Stomach (tissue), 9 donors: ENCODE data around the gene PYGM. TPM values are rescaled to one million over a fixed set of nuclear protein-coding genes. Genes with fewer than 3 reads are reported as not detected.
A peak's percentile ranks its signal among the peaks of the same experiment; 100 is the strongest.

ENCODE experiments used
- DNase-seq, 2 donors: peaks; one replicate each; pipeline versions ENCODE4 v3.0.0 to v3.0.0-alpha.2; 2013 to 2019
- H3K27ac ChIP-seq, 5 donors: fragments of 200-600 bp in 4 of 5; sonication (generic) in 4 of 5; one replicate each; pipeline ENCODE4 v1.5.1; 2013 to 2019; ENCODE audit warnings: mild to moderate bottlenecking in 1 of 5, moderate library complexity in 1 of 5
- H3K27me3 ChIP-seq, 3 donors: fragments of 200-600 bp; sonication (generic); one replicate each; pipeline ENCODE4 v1.5.1; 2017 to 2019; ENCODE audit warnings: mixed run types in 1 of 3
- H3K36me3 ChIP-seq, 4 donors: fragments of 200-600 bp; sonication (generic); 1 replicate in 3 of 4; 2 replicates in 1 of 4; pipeline ENCODE4 v1.5.1; 2016 to 2019
- H3K4me1 ChIP-seq, 4 donors: fragments of 200-600 bp; sonication (generic); one replicate each; pipeline ENCODE4 v1.5.1; 2016 to 2019
- H3K4me3 ChIP-seq, 4 donors: fragments of 200-600 bp; sonication (generic) in 3 of 4; one replicate each; pipeline ENCODE4 v1.5.1; 2016 to 2019; ENCODE audit warnings: mild to moderate bottlenecking in 1 of 4
- H3K9me3 ChIP-seq, 4 donors: fragments of 200-600 bp; sonication (generic); one replicate each; pipeline ENCODE4 v1.5.1; 2016 to 2019
- EP300 ChIP-seq: sonication (generic); formaldehyde crosslinking; IDR thresholded peaks from one replicate; pipeline ENCODE4 v1.6.1; 2017; ENCODE audit warnings: antibody characterized with exemption
- POLR2A ChIP-seq, 4 donors: fragments of 450-650 bp; IDR thresholded peaks; one replicate each; pipeline ENCODE4 v1.6.1; 2016; ENCODE audit warnings: antibody characterized with exemption in 4 of 4, control low read depth in 2 of 4, mild to moderate bottlenecking in 1 of 4, moderate library complexity in 1 of 4
- POLR2AphosphoS5 ChIP-seq, 3 donors: sonication (generic); formaldehyde crosslinking; IDR thresholded peaks; one replicate each; pipeline ENCODE4 v1.6.1; 2016; ENCODE audit warnings: antibody characterized with exemption in 3 of 3
- WGBS, 5 donors: extraction: QIAGEN DNeasy Blood & Tissue Kit in 3 of 5; methylation state at CpG; one replicate each; pipeline versions ENCODE4 v1.1.5 to v1.1.7; 2013 to 2018; 5-methylcytosine and 5-hydroxymethylcytosine counted together
- intact Hi-C: fragments of 100-400 bp; cut with DNase I; formaldehyde crosslinking; loops from one replicate; pipeline ENCODE4 v1.15.1; 2023; ENCODE audit warnings: low total_unique reads
- polyA plus RNA-seq, 3 donors: library from polyadenylated mRNA; stranded (reverse); fragments of 200-250 nt; gene quantifications; one replicate each; pipeline ENCODE4 v1.2.3, GENCODE V29; 2013
- total RNA-seq, 5 donors: library from RNA; depleted of rRNA; stranded (reverse); fragments of >200 nt; gene quantifications; one replicate each; pipeline versions ENCODE4 v1.1.0 to v1.2.3, GENCODE V29; 2014 to 2016
- TF ChIP-seq, protein P1 (sequence below), 7 experiments: fragments of 450-650 bp in 4 of 7; fragments of 200-600 bp in 3 of 7; sonication (generic) in 3 of 7; IDR thresholded peaks; one replicate each; pipeline ENCODE4 v1.5.1; 2016 to 2019; ENCODE audit warnings: antibody characterized with exemption in 7 of 7, control low read depth in 2 of 7, mild to moderate bottlenecking in 1 of 7
- donor health status: healthy with polysubstance abuse.
- donor health status: Bipolar disorder and iron deficiency.
- donor health status: healthy.

PYGM gene
- total and polyA plus RNA-seq, 8 donors, result 0.37 to 3.5 (median 1.8) TPM; not detected in 1

DNA sequence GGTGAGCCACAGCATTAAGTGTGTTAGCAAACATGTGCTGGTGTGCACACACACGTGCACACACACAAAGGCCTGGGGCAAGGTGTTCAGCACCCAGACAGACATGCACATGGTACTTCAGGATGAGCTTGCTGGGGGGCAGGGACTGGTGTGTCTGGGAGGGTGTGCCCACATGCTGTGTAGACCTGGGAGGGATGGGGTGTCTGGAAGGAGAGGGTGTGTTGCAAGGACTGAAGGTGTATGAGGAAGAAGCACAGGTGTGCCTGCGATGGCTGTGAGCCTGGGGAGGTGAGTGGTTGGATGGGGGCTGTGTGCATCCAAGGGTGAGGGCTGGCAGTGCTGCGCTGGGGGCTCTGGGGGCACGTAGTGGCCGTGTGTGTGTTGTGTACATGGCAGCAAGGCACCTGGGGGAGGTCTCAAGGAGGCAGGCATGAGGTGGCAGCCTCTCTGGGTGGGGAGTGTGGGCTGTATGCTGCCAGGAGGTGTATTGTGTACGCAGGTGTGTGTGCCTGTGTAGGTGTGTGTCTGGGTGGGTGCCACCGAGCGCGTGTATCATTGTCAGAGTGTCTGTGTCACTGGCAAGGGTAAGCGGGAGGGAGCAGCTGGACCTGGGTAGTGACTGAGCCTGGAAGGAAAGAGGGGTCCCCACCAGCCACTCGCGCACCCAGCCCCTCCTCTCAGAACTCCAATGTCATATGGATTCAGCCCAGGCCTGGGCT, 39.0 kb downstream of the PYGM start:
- no peaks in the 10 kb centered on the region for H3K36me3 ChIP-seq
- TF ChIP-seq POLR2A (IDR thresholded peaks at IDR 0.05) (no peak), EP300 (no peak), POLR2AphosphoS5 (IDR thresholded peaks at IDR 0.05) (no peak)
- TF ChIP-seq, protein P1, sequence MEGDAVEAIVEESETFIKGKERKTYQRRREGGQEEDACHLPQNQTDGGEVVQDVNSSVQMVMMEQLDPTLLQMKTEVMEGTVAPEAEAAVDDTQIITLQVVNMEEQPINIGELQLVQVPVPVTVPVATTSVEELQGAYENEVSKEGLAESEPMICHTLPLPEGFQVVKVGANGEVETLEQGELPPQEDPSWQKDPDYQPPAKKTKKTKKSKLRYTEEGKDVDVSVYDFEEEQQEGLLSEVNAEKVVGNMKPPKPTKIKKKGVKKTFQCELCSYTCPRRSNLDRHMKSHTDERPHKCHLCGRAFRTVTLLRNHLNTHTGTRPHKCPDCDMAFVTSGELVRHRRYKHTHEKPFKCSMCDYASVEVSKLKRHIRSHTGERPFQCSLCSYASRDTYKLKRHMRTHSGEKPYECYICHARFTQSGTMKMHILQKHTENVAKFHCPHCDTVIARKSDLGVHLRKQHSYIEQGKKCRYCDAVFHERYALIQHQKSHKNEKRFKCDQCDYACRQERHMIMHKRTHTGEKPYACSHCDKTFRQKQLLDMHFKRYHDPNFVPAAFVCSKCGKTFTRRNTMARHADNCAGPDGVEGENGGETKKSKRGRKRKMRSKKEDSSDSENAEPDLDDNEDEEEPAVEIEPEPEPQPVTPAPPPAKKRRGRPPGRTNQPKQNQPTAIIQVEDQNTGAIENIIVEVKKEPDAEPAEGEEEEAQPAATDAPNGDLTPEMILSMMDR (IDR thresholded peaks at IDR 0.05), result no peak
- no peak overlapping the region for H3K4me3 ChIP-seq
- no peak overlapping the region for H3K27ac ChIP-seq
- 38 to 59% (median 46%) methylated on average over 10 to 12 of the region's 12 CpGs for WGBS, 5 donors
- intact Hi-C loops, result no loop called here
- H3K4me1 ChIP-seq, result peaks cover 0 to 14% (median 11%) of the 10 kb centered on the region in 4 donors
- peak in 1 of 2 donors; percentile 7 for DNase-seq
- no peaks in the 10 kb centered on the region for H3K9me3 ChIP-seq
- H3K27me3 ChIP-seq, result peaks cover 0 to 73% (median 60%) of the 10 kb centered on the region in 3 donors

DNA sequence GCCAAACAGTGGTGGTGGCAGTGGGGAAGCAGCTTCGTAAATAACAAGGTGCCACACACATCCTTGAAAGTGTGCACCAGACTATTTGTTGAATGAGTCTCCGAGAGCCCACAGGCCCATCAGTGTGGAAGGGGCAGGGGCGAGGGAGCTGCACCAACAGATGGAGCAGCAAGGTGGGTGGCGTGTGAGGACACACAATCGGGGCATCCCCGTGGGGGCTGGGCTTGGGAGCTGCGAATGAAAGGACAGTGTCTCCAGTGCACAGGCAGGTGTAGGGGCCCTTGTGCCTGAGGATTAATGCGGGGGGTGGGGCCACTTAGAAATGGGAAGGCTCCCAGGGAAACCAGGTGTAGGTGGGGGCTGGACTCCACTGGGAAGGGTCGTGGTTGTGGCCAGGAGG, 39.6 kb downstream of the PYGM start:
- H3K9me3 ChIP-seq, result no peaks in the 10 kb centered on the region
- no peaks in the 10 kb centered on the region for H3K36me3 ChIP-seq
- 62 to 68% (median 63%) methylated on average over 9 of the region's 9 CpGs for WGBS, 5 donors
- H3K27ac ChIP-seq, result no peak overlapping the region
- no peak overlapping the region for H3K4me3 ChIP-seq
- TF ChIP-seq, protein P1 (IDR thresholded peaks at IDR 0.05), result no peak
- no peak for TF ChIP-seq EP300
- no peak for TF ChIP-seq POLR2A (IDR thresholded peaks at IDR 0.05)
- no peak for TF ChIP-seq POLR2AphosphoS5 (IDR thresholded peaks at IDR 0.05)
- H3K27me3 ChIP-seq, result peaks cover 0 to 79% (median 66%) of the 10 kb centered on the region in 3 donors
- peaks cover 0 to 14% (median 11%) of the 10 kb centered on the region in 4 donors for H3K4me1 ChIP-seq
- DNase-seq, result no peak
- intact Hi-C loops, result no loop called here

DNA sequence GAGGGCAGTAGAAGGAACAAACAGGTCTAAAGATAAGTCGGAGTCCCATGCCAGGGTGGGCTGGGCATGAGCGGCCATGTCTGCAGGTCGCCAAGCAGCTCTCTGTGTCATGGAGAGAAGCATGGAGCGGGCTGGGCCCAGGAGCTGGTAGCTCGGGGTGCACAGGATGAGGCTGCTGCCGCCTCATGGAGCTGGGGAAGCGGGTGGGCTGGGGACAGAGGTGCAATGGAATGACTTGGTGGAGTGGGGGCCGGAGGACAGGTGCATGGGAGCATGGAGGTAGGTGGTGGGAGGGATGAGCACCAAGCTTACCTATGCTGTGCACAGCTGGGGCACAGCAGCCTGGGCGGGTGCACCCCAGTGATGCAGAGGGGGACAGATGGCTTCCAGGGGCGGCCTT, 40.4 kb downstream of the PYGM start:
- 81 to 89% (median 84%) methylated on average over 10 of the region's 10 CpGs for WGBS, 5 donors
- intact Hi-C loops, result no loop called here

DNA sequence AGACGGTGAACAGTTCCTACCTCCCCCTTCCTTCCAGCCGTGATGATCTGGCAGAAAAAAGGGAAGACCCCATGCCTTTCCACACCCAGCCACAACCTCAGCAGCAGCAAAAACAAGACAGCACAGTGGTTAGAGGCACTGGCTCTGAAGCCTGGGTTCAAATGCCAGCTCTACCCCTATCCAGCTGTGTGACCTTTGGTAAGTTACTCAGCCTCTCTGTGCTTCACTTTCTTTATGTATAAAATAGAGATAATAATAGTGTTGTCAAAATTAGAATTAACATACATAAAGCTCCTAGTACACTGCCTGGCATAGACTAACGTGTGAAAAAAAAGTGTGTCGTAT, 41.0 kb downstream of the PYGM start:
- 61 to 68% (median 66%) methylated on average over 4 of the region's 4 CpGs for WGBS, 5 donors
- H3K27ac ChIP-seq, result no peak overlapping the region
- DNase-seq, result no peak
- peaks cover 4 to 94% (median 79%) of the 10 kb centered on the region in 3 donors for H3K27me3 ChIP-seq
- H3K4me1 ChIP-seq, result peaks cover under 1 to 14% (median 13%) of the 10 kb centered on the region in 4 donors
- H3K4me3 ChIP-seq, result no peak overlapping the region
- H3K36me3 ChIP-seq, result no peaks in the 10 kb centered on the region
- no peak for TF ChIP-seq POLR2AphosphoS5 (IDR thresholded peaks at IDR 0.05)
- TF ChIP-seq EP300, result no peak
- TF ChIP-seq, protein P1 (IDR thresholded peaks at IDR 0.05), result no peak
- TF ChIP-seq POLR2A (IDR thresholded peaks at IDR 0.05), result no peak
- H3K9me3 ChIP-seq, result no peaks in the 10 kb centered on the region
- intact Hi-C loops, result no loop called here

More for the DNA sequence above, 40.4 kb downstream of the PYGM start:
- no peaks in the 10 kb centered on the region for H3K9me3 ChIP-seq
- no peaks in the 10 kb centered on the region for H3K36me3 ChIP-seq
- H3K27me3 ChIP-seq, result peaks cover 0 to 87% (median 73%) of the 10 kb centered on the region in 3 donors
- TF ChIP-seq, protein P1 (IDR thresholded peaks at IDR 0.05), result no peak
- no peak for TF ChIP-seq POLR2A (IDR thresholded peaks at IDR 0.05)
- H3K4me1 ChIP-seq, result peaks cover 0 to 14% (median 11%) of the 10 kb centered on the region in 4 donors
- no peak overlapping the region for H3K4me3 ChIP-seq
- DNase-seq, result no peak
- no peak overlapping the region for H3K27ac ChIP-seq
